HG02943 (cell line): ENCODE measurements around the gene ZNF654.
"Not testable (repeated sequence)": the region's sequence is repeated elsewhere in the genome, so short reads cannot be mapped to it uniquely, and the experiment has no call there.

Source experiments
- ATAC-seq: cut with Tn5 transposase; IDR thresholded peaks from one replicate; pipeline ENCODE4 v1.9.1; 2021; ENCODE audit warnings: mild to moderate bottlenecking, low read depth, moderate library complexity; ENCODE audit not compliant: unreplicated experiment

The ZNF654 gene

GRCh38 chr3:88133711-88134263 lies 74.7 kb downstream of the ZNF654 start:
- ATAC-seq = no peak

- ATAC-seq = no peak
Measured at GRCh38 chr3:88137836-88138235, 78.8 kb downstream of the ZNF654 start.

GRCh38 chr3:88141458-88142083 lies 82.5 kb downstream of the ZNF654 start:
- peak; percentile 18 for ATAC-seq

- ATAC-seq = peak; percentile 58
Measured at GRCh38 chr3:88142094-88142624, 83.1 kb downstream of the ZNF654 start.

GRCh38 chr3:88147261-88147660 lies 88.2 kb downstream of the ZNF654 start:
- ATAC-seq = no peak

GRCh38 chr3:88148651-88149050 lies 89.6 kb downstream of the ZNF654 start:
- ATAC-seq = no peak

- peak; percentile 11 for ATAC-seq
Measured at GRCh38 chr3:88149101-88149508, 90.0 kb downstream of the ZNF654 start.

- ATAC-seq = peak; percentile 81
Measured at GRCh38 chr3:88149509-88150362, 90.7 kb downstream of the ZNF654 start, which contains the start of gene C3orf38. Gene C3orf38, plus strand, starts transcription at chr3:88149959. Its CDS starts 94 bp downstream, at chr3:88150053.

- ATAC-seq = no peak
Measured at GRCh38 chr3:88150371-88150770, 91.3 kb downstream of the ZNF654 start.

- ATAC-seq = no peak
Measured at GRCh38 chr3:88150806-88151205, 91.8 kb downstream of the ZNF654 start.

GRCh38 chr3:88151358-88151757 lies 92.3 kb downstream of the ZNF654 start:
- ATAC-seq = no peak

- no peak for ATAC-seq
Measured at GRCh38 chr3:88152841-88153240, 93.8 kb downstream of the ZNF654 start.

GRCh38 chr3:88166419-88166971 lies 107.4 kb downstream of the ZNF654 start:
- ATAC-seq = no peak

GRCh38 chr3:88167173-88167572 lies 108.1 kb downstream of the ZNF654 start:
- no peak for ATAC-seq

GRCh38 chr3:88167704-88168103 lies 108.6 kb downstream of the ZNF654 start:
- ATAC-seq = no peak

GRCh38 chr3:88168171-88168570 lies 109.1 kb downstream of the ZNF654 start:
- no peak for ATAC-seq

- peak; percentile 87 for ATAC-seq
Measured at GRCh38 chr3:88180398-88180999, 121.4 kb downstream of the ZNF654 start.

- ATAC-seq = not testable (repeated sequence)
Measured at GRCh38 chr3:88182165-88182918, 123.3 kb downstream of the ZNF654 start.

- ATAC-seq = no peak
Measured at GRCh38 chr3:88188436-88188835, 129.4 kb downstream of the ZNF654 start.

- ATAC-seq = no peak
Measured at GRCh38 chr3:88189361-88189810, 130.3 kb downstream of the ZNF654 start.
